ENCODE measurements around the gene GGCX.
"Not testable (repeated sequence)": the region's sequence is repeated elsewhere in the genome, so short reads cannot be mapped to it uniquely, and the experiment has no call there.

Gene GGCX

DNA sequence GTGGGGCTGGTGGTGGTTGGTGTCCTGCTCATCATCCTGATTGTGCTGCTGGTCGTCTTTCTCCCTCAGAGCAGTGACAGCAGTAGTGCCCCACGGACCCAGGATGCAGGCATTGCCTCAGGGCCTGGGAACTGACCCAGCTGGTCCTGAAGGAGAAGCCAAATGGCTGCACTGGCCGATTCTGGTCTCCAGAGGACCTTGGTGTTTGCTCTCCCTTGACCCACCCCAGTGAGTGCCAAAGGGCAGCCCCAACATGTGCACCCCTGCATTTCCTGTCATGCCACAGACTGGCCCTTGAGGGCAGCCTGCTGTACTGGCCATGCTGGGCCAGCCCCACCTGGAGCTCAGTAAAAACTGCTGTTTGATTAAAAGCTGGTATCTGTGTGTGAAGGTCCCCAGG, 31.7 kb upstream of the GGCX start:
- no peak for DNase-seq

DNA sequence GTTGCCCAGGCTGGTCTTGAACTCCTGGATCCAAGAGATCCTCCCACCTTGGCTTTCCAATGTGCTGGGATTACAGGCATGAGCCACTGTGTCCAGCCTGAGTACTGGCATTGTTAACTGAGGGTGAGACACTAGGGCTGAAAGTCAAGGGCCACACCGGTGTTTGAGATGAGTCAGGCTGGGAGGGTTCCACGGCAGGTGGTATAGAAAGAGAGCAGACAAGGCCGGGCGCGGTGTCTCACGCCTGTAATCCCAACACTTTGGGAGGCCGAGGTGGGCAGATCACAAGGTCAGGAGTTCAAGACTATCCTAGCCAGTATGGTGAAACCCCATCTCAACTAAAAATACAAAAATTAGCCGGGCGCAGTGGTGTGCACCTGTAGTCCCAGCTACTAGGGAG, 31.0 kb upstream of the GGCX start:
- not testable (repeated sequence) for DNase-seq

DNA sequence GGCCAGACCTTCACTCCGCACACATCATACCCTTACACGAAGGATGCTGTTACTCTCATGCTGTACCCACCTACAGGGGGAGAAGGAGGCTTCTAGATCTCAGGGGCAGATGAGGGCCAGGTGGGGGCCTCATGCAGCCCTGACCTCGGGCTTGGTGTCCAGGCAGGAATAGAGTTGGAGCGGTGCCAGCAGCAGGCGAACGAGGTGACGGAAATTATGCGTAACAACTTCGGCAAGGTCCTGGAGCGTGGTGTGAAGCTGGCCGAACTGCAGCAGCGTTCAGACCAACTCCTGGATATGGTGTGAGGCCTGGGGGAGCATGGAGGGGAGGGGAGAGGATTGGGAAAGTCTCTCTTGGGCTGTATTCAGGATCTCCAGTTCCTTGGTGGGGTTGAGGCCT, 30.3 kb upstream of the GGCX start:
- no peak for DNase-seq

DNA sequence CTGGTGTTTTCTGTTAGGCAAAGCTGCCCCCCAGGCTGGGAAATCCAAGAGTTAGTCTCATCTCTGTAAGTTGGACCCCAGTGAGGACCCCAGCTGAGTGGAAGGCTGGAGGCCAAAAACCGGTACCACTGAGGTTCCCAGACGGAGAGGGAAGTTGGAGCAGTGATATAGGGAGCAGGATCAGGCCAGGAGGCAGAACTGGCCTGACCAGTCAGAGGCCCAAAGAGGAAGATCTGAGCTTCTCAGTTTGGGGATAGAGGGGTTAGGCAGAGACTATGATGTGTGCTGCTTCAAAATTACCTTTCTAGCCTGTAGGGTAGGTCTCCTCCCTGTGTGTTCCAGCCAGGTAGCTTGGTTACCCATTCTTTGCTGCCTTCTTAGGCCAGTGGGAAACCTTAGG, 29.7 kb upstream of the GGCX start:
- no peak for DNase-seq

DNA sequence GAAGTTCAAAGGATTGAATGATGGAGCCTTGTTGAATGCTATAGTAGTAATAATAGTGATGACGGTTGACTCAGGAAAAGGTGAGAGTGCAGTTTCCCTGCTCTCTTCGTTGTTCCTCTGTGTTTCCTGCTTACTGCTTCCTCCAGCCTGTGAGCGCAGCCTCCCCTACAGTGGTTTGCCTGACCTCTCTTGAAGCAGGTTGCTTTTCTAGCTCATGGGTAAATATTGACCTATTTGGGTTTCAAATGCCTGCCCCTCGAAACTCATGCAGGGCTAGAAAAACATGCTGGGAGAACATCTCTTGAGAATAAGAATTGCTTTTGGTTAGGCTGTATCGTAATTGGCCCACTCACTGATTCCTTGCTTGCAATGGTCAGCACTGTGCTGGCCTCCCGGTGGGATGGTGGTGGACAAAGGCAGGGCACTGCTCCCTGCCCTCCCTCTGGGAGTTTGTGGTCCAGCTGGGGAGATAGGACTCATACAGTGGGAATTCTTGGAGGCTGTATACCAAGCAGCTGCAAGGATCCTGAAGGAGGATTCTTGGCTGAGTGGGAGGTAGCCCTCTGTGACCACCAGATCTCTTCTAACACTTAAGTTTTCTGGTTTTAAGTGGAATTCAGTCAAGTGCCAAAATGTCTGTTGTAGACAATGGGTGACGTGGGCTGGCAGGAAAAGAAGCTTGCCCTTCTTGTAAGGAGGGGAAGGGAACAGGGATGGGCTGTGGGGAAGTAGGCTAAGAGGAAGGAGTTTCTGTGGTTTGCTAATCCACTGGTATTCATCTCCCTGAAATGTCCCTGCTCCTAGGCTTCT, 28.9 kb upstream of the GGCX start:
- no peak for DNase-seq

DNA sequence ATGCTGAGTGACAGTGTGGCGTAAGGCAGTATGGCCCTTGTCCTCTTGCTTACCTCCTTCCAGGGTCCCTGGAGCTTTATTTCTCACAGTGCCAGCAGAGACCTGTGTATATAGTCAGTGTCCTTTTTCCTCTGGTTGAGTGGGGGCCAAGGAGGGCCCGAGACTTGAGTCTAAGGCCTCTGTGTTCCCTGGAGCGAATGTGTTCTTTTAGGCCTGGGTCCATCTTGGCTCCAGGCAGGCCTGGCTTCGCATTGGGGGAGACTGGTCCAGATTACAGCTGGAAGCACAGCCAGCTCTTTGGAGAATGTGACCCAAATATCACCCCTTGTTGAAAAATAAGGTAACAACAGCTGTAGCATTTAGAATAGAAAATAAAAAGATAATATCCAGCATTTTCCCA, 27.9 kb upstream of the GGCX start:
- DNase-seq, result no peak

DNA sequence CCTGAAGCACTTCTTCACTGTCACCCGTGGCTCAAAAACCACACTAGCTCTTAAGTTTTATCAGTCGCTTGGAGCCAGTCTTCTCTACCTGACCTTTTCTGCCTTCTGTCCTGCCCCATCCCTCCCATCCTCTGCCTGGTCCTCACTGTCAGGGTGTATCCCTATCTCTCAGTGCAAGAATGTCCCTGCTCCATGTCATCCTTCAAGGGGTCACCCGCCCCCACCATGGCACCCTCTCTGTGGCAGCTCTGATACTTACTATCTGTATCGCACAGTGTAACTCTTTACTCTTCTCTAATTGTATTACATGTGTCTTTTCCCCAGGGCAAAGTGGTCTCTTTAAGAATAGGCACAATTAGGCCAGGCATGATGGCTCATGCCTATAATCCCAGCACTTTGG, 27.4 kb upstream of the GGCX start:
- DNase-seq, result no peak

DNA sequence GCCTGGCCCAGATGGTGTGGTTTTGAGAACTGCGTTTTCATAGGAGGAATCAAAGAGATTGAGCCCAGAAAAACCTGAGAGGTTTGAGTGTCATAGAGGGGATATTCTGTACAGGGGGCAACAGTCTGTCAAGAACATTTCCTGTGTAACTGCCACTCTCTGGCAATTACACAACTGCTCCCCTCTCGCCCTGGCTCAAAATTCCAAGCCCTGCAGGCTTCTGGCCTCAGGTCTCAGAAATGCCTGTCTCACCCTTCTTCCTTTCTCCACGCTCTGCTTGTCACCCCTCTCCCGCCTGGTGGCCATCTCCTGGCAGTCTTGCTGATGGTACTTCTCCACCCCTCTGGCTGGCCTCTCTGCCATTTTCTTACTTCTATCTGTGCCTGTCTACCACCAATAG, 26.9 kb upstream of the GGCX start:
- no peak for DNase-seq

DNA sequence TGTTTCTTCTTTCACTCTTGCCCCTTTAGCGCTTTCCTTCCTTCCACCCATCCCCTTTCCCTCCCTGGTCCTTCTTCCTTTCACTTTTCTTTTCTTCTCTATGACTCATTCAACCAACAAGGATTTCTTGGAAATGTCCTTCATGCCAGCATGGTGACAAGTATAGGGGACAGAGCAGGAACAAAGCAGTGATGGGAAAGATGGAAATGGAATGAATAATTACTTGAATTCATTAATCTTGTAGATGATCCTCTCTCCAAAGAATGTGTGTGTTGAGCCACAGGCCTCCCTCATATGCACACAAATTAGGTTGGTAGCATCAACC, 24.4 kb upstream of the GGCX start:
- DNase-seq, result no peak

DNA sequence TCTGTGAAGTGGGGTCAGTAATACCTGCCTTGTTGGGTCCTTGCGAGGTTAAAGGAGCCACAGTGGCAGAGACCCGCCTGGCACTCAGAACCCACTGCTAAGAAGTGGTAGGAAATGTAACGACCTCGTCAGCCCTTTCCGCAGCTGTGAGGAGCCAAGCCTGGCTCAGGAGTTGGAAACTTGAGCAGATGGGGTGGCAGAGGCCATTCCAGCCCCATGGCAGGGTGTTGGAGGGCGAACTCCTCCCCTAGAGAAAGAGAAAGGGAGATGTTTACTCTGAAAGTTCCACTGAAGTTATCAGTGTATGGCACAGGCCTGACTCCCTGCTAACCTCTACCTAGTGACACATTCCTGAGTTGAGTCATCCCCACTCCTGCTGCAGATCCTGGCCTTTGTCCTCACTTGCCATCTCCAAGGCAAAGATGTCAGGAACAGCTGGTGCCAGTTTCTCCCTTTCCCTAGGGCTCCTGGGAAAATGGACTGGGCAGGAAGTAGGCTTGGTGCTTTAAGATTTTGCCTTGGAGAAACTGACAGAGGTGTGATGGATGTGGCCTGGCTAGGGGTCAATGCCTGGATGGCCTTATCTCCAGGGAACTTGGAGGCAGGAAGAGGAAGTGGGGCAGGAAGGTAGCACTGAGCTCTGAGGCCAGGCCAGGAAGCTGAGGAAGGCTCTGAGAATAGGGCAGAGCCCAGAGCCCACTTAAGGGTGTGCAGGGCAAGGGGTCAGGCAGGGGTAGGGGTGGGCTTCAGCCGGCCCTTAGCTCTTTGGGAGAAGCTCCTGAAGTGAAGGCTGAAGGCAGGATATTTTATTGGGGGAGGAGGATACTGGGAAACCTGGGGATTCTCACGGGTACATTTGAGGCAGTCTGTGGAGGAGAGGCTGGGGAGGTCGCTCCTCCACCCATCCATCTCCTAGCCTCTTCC, 23.8 kb upstream of the GGCX start:
- DNase-seq, result no peak

DNA sequence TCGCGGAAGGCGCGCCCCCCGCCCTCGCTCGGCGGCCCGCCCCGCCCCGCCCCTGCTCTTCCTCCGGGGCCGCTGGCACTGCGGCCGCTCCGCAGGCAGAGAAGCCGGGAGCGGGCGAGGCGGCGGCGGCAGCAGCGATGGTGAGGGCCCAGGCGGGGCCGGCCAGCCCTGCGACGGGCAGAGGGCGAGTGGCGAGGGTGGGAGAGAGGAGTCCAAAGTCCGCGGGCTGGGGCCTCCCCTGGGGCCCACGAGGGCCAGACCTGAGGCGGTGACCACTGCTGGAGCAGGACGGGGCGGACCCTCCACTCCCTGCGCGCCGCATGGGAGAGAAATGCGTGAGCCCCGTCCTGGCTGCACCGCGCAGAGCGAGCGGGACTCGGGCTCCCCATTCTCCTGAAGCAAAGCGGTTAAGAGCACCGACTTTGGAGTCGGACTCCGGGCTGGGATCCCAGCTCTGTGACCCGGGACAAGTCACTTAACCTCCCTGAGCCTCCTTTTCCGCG, 23.1 kb upstream of the GGCX start, which contains the start of gene VAMP5:
TSS of gene VAMP5 (plus strand) at position 78 of the 503 bp plus-strand sequence. CDS start at position 138, 60 bp downstream.
- peak; percentile 76 for DNase-seq

DNA sequence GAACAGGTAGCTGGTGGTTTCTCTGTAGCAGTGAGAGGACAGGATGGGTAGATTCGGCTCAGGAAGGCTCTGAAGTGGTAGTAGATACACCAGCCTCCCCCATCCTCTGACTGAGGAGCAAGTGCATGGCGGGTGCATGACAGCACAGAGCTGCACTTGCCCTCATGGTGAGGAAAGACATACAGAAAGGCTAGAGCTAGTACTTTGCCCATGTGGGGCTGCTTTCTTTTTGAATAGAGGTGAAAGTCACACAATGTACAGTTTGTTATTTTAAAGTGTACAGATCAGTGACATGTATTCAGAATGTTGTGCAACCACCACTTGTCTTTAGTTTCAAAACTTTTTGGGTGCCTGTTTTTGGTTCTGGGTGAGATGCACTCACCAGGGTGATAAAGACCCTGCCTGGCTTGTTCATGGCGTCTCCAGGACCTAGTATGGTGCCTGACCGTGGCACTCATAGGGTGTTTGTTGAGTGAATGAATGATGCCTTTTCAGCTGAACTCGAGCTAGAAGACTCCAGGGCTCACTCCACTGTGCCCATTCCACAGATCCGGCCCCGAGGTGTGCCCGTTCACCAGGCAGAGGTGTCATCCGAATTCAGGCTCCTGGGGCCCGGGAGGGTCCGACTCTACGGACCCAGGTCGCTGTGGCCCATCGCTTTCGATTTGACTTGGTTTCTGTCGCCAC, 22.5 kb upstream of the GGCX start:
- peak; percentile 74 for DNase-seq

DNA sequence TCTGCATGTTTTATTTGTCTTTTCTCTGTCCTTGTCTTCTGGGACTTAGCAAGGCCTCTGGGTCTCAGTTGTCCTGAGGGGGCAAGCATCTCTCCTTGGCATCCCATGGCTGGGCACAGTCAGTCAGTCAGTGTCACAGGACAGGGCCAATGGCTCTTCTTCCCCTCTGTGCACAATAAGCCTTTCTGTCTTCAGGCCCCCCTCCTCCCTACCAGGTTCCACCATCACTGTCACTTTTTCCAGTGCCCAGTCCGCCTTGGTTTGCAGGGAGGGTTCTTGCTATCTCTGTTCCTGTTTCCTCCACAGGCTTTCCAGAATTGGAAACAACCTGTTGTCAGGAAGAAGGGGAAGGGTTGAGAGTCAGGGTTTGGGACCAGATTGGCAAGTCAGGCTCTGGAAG, 21.2 kb upstream of the GGCX start:
- DNase-seq, result no peak

DNA sequence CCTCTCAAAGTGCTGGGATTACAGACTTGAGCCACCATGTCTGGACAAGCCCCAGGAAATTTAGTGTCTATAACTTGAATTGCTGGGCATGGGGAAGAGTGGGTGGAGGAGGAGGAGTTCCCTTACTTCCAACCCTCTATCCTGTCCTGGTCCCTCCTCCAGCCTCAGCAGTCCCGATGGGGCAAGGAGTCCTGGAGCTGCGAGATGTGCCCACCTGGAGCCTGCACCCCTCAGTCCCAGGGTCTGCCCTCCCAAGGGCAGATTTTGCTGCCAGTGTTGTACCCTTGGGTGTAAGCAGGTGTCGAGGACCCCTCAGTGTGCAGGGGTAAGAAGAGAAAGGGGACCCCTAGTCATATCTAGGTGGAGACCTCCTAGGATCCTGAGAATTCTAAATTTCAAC, 18.9 kb upstream of the GGCX start:
- no peak for DNase-seq

DNA sequence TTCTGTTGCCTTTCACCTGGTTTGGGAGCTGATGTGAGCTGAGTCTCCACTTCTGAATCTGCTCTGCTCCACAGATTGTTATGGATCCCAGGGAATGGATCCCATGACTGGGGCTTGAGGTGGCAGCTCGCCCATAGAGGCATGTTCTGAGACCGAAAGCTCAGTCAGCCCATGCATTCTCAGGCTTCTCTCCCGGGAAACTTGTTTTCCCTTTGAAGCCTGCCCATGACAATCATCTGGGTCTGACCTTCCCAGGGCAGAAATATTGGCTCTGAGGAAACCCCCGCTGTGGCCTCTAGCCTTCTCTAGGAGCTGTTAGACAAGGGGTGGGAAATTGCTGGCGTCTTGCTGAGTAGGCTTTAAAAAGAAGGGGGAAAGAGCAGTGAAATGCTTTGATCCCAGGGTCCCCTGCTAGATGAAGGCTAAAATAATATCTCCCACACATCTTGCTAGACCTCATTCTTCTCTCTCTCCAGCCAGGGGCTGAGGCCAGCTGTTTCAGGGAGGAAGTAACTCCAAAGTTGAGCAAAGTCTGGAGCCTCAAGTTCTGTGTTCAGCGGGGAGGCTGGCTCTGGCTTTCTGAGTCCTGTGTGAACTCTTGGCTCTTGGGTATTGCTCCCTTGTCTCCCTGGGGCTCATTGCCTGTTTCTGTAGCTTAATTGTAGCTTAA, 18.1 kb upstream of the GGCX start:
- no peak for DNase-seq

DNA sequence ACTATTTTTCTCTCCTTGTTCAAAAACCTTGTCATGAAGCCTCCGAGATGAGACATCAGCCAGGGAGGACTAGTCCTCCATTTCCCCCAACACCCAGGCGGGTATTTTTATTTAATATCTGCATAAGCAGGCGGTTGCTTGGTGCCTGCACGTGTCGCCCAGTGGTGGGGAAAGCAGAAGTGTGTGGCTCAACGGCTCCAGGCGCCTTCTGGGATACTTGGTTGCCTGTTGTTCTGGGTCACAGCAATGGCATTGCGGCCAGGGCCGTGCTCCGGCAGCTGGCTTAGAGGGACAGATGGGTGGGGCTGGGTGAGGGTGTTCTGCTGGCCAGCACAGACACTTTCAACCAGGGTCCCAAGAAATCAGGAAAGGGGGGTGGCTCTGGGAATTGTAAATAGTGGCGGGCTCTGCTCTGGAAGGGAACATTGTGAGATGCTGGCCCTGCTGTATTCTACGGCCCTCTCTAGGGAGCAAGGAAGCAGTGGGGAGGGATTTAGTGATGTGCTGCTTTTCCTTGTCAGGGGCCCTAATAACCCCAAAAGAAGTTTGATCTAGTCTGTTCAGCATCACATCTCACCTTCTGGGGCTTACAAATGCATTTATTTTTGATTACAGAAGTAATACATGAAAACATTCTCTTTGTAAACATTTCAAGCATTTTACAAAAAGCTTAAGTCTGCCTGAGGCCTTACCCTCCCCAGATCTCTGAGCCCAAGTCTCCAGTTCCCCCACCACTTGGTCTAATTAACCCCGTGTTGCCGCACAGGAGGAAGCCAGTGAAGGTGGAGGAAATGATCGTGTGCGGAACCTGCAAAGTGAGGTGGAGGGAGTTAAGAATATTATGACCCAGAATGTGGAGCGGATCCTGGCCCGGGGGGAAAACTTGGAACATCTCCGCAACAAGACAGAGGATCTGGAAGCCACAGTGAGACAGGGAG, 17.2 kb upstream of the GGCX start:
- peak; percentile 66 for DNase-seq

DNA sequence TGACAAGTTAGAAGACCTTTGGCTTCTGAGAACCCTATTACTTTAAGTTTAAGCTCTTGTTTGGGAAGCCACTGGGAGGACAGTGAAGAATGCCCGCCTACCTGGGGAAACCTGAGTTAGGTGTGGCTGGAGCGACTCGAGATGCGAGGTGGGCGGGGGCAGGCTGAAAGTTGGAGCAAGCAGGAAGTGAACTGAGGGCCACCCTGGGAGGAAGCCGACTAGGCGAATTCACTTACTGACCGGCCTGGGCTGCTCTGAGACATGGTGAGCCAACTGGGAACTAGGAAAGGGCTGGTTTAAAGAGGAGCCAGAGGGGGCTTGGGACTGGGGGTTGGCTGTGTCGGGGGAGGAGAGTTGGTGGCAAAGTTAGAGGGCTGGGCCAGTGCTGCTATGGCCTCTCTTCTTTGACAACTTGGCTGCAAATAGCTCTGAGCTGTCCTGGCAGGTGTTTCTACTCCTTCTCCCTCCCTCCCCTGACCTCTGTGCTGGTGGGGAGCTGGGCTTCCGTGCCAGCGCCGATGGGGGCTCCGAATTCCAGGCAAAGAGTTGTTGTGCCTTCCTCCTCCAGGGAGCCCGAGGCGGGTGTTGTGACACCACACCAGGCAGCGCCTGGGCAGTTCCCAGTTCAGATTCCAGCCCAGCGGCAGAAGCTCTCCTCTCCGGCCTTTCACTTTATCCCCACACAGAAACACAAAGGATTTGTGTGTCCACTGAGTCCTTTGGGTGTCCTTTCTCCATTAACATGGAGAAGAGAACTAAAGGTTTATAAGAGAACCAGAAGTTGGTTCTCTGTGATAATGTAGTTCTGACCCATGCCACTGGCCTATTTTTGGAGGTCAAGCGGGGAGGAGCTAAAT, 16.3 kb upstream of the GGCX start, which contains the start of gene VAMP8:
TSS of gene VAMP8 (plus strand) at position 201 of the 857 bp plus-strand sequence. CDS start at position 262, 61 bp downstream.
- peak; percentile 81 for DNase-seq

DNA sequence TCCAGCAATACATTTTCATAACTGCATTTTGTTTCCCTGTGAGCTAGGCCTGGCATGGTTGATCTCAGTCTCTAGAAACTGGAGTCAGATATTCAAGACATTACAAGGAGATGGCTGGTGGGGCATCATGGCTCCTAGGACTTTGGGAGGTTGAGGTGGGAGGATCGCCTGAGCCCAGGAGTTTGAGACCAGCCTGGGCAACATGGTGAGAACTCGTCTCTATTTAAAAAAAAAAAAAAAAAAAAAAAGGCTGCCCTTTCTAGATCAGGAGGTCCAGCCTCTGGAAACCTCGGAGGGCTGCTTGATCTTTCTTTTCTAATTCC, 15.7 kb upstream of the GGCX start:
- no peak for DNase-seq

DNA sequence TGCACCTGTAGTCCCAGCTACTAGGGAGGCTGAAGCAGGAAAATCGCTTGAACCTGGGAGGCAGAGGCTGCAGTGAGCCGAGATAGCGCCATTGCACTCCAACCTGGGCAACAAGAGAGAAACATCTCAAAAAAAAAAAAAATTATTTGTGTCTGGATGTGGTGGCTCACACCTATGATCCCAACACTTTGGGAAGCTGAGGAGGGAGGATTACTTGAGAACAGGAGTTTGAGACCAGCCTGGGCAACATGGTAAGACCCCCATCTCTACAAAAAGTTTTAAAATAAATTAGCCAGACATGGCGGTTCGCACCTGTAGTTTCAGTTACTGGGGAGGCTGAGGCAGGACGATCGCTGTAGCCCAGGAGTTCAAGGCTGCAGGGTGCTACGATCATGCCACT, 14.4 kb upstream of the GGCX start:
- DNase-seq, result no peak

DNA sequence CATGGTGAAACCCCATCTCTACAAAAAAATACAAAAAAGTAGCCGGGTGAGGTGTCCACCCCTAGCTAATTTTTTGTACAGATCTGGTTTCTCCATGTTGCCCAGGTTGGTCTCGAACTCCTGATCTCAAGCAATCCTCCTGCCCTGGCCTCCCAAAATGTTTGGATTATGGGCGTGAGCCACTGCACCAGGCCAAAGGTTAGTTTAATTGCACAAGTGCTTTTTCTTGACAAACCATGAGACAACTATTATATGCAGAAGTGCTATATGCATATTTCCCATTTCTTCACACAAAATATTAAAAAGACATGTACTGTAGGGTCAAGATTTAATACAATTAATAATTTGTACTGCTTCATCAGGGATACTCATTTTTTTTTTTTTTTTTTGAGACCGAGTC, 5.0 kb upstream of the GGCX start:
- no peak for DNase-seq

DNA sequence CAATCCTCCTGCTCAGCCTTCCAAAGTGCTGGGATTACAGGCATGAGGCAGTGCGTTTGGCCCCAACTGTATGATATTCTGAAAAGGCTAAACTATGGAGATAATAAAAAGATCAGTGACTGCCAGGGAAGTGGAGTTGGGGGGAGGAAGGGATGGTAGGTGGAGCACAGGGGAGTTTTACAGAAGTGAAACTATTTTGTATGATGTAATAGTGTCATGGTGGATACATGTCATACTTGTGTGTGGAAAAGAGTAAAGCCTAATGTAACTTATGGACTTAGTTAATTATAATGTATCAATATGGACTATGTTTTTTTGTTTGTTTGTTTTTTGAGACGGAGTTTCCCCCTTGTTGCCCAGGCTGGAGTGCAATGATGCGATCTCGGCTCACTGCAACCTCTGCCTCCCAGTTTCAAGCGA, 2.9 kb upstream of the GGCX start:
- no peak for DNase-seq

All from activated CD8-positive, alpha-beta memory T cell treated with anti-CD3 and anti-CD28 coated beads for 24 hours (primary cell).